ENCODE results near the gene CCT2.

The CCT2 gene

DNA sequence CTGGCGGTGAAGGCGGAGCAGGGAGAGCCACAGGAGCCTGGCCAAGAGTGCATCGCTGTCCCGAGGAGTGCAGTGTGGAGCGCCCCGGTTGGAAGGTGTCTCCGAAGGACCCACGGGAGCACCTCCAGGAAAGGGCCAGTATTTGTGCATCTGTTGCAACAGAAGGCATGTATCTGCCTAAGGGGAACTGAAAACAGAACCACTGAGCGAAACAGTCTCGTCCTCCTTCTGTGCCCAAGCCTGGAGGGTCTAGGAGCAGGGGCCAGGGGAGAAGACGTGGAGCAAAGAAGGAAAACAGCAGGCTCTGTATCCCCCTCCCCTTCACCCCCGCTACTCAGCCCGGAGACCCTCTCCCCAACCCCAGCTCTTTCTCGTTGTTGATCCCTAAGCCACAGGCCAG is 30.8 kb downstream of the CCT2 start:
- H3K4me3 ChIP-seq (ENCODE audit: low read depth, low read length): no peak overlapping the region
- no peak overlapping the region for H3K27ac ChIP-seq
- H3K9me3 ChIP-seq (ENCODE audit: severe bottlenecking): no peaks in the 10 kb centered on the region
- no peaks in the 10 kb centered on the region for H3K27me3 ChIP-seq (ENCODE audit: insufficient read depth, low read depth, severe bottlenecking)
- no peaks in the 10 kb centered on the region for H3K36me3 ChIP-seq
- no peak for DNase-seq
- TF ChIP-seq CTCF (IDR thresholded peaks at IDR 0.05; ENCODE audit: low read depth, low read length): no peak

GRCh38 chr12:69619050-69619449 is 33.8 kb downstream of the CCT2 start:
- TF ChIP-seq CTCF (IDR thresholded peaks at IDR 0.05; ENCODE audit: low read depth, low read length): no peak

GRCh38 chr12:69620077-69620476 is 34.8 kb downstream of the CCT2 start:
- H3K27me3 ChIP-seq (ENCODE audit: insufficient read depth, low read depth, severe bottlenecking): no peaks in the 10 kb centered on the region
- no peak for DNase-seq

More at GRCh38 chr12:69619050-69619449, 33.8 kb downstream of the CCT2 start:
- Histone ChIP-seq H3K27ac (no peak overlapping the region), H3K9me3 (ENCODE audit: severe bottlenecking) (no peaks in the 10 kb centered on the region), H3K36me3 (no peaks in the 10 kb centered on the region), H3K27me3 (ENCODE audit: insufficient read depth, low read depth, severe bottlenecking) (no peaks in the 10 kb centered on the region), H3K4me3 (ENCODE audit: low read depth, low read length) (no peak overlapping the region)
- no peak for DNase-seq

GRCh38 chr12:69620921-69621320 is 35.7 kb downstream of the CCT2 start:
- Histone ChIP-seq H3K27ac (no peak overlapping the region), H3K27me3 (ENCODE audit: insufficient read depth, low read depth, severe bottlenecking) (no peaks in the 10 kb centered on the region), H3K9me3 (ENCODE audit: severe bottlenecking) (no peaks in the 10 kb centered on the region), H3K36me3 (no peaks in the 10 kb centered on the region), H3K4me3 (ENCODE audit: low read depth, low read length) (no peak overlapping the region)
- DNase-seq: no peak
- TF ChIP-seq CTCF (IDR thresholded peaks at IDR 0.05; ENCODE audit: low read depth, low read length): no peak

More at GRCh38 chr12:69620077-69620476, 34.8 kb downstream of the CCT2 start:
- Histone ChIP-seq H3K4me3 (ENCODE audit: low read depth, low read length) (no peak overlapping the region), H3K36me3 (no peaks in the 10 kb centered on the region), H3K27ac (no peak overlapping the region), H3K9me3 (ENCODE audit: severe bottlenecking) (no peaks in the 10 kb centered on the region)
- no peak for TF ChIP-seq CTCF (IDR thresholded peaks at IDR 0.05; ENCODE audit: low read depth, low read length)

GRCh38 chr12:69621551-69621950 is 36.3 kb downstream of the CCT2 start:
- Histone ChIP-seq H3K27ac (no peak overlapping the region), H3K27me3 (ENCODE audit: insufficient read depth, low read depth, severe bottlenecking) (no peaks in the 10 kb centered on the region), H3K4me3 (ENCODE audit: low read depth, low read length) (no peak overlapping the region), H3K9me3 (ENCODE audit: severe bottlenecking) (no peaks in the 10 kb centered on the region), H3K36me3 (no peaks in the 10 kb centered on the region)
- no peak for DNase-seq
- no peak for TF ChIP-seq CTCF (IDR thresholded peaks at IDR 0.05; ENCODE audit: low read depth, low read length)

DNA sequence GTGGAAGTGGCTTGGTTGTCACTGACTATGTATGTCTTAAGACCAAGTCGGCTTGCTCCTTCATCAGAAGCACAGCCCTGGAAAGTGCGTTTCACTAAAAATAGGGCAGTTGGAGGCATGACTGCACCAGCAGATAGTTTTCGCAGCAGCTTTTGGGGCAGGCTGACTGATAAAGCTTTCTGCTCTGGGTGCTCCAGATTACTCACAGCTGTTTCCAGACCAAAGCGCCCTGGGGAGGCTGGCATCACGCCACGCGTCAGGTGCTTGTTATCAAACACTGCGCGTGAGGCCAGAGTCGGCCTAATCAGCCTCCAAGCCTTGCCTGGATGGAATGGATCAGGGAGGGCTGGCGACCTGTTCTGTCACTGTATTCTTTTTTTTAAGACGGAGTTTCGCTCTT is 38.7 kb downstream of the CCT2 start:
- Histone ChIP-seq H3K27ac (no peak overlapping the region), H3K36me3 (no peaks in the 10 kb centered on the region), H3K9me3 (ENCODE audit: severe bottlenecking) (no peaks in the 10 kb centered on the region), H3K4me3 (ENCODE audit: low read depth, low read length) (no peak overlapping the region), H3K27me3 (ENCODE audit: insufficient read depth, low read depth, severe bottlenecking) (no peaks in the 10 kb centered on the region)
- no peak for DNase-seq
- TF ChIP-seq CTCF (IDR thresholded peaks at IDR 0.05; ENCODE audit: low read depth, low read length): no peak

All from WERI-Rb-1 (cell line).